GM12892 (cell line): ENCODE data around the gene GNAI3.

Experiments
- POLR2A ChIP-seq: IDR thresholded peaks from 2 replicates; pipeline ENCODE4 v1.6.1; 2011; ENCODE audit warnings: low read depth, low read length, control low read depth
- POLR2AphosphoS5 ChIP-seq: IDR thresholded peaks from 2 replicates; pipeline ENCODE4 v1.6.1; 2011; ENCODE audit warnings: low read depth, low read length, control low read depth
- TAF1 ChIP-seq: IDR thresholded peaks from 2 replicates; pipeline ENCODE4 v1.6.1; 2011; ENCODE audit warnings: low read depth, mild to moderate bottlenecking, control low read depth, low read length, borderline replicate concordance

GRCh38 chr1:109500941-109501381, 47.5 kb upstream of the GNAI3 start:
- TF ChIP-seq TAF1 = no peak
- TF ChIP-seq POLR2AphosphoS5 = no peak
- no peak for TF ChIP-seq POLR2A
